Naive thymus-derived CD4-positive, alpha-beta T cell (primary cell): Measurements from ENCODE around the gene ZNF763. TPM values are rescaled to one million over a fixed set of nuclear protein-coding genes. Genes with fewer than 3 reads are reported as not detected.
"Not testable (repeated sequence)": the region's sequence is repeated elsewhere in the genome, so short reads cannot be mapped to it uniquely, and the experiment has no call there.

Experiments used
- ATAC-seq: fragments of 150-1000 bp; cut with Tn5 transposase; 2 replicates; pipeline ENCODE4 v1.10.0; 2021; ENCODE audit warnings: mild to moderate bottlenecking, moderate library complexity
- CTCF ChIA-PET: fragments of 350-600 bp; sonication (Branson Sonifier 250); formaldehyde crosslinking; loops from one replicate; lab custom pipeline; 2021; ENCODE audit warnings: antibody characterized with exemption; lab: Charles Lee
- POLR2A ChIA-PET: fragments of 350-600 bp; sonication (Branson Sonifier 250); formaldehyde crosslinking; loops from one replicate; lab custom pipeline; 2021; ENCODE audit warnings: antibody characterized with exemption, inconsistent platforms; lab: Charles Lee
- DNase-seq, 9 donors: peaks; one replicate each; pipeline versions ENCODE4 v3.0.0 to v3.0.0-alpha.2; 2020 to 2022; ENCODE audit warnings: mixed read lengths in 1 of 9
- H3K27ac ChIP-seq: one replicate; pipeline ENCODE4 v1.7.0; 2013; ENCODE audit warnings: mild to moderate bottlenecking, low read depth, low read length, moderate library complexity
- H3K27me3 ChIP-seq, 2 donors: one replicate each; pipeline ENCODE4 v1.7.0; 2013; ENCODE audit warnings: low read length in 2 of 2, mild to moderate bottlenecking in 2 of 2, moderate library complexity in 2 of 2; ENCODE audit not compliant: control insufficient read depth in 2 of 2, insufficient read depth in 2 of 2
- H3K36me3 ChIP-seq, 3 experiments: 1 replicate in 2 of 3; 2 replicates in 1 of 3; pipeline ENCODE4 v1.7.0; 2013; ENCODE audit warnings: low read length in 3 of 3, mild to moderate bottlenecking in 3 of 3, moderate library complexity in 1 of 3; ENCODE audit not compliant: insufficient read depth in 3 of 3, control insufficient read depth in 2 of 3
- H3K4me1 ChIP-seq, 2 donors: one replicate each; pipeline ENCODE4 v1.7.0; 2013; ENCODE audit warnings: low read length in 2 of 2, mild to moderate bottlenecking in 2 of 2, moderate library complexity in 1 of 2; ENCODE audit not compliant: control insufficient read depth in 2 of 2, insufficient read depth in 2 of 2
- H3K4me3 ChIP-seq: 2 replicates; pipeline ENCODE4 v1.7.0; 2013; ENCODE audit warnings: mild to moderate bottlenecking, low read length
- H3K9me3 ChIP-seq, 3 experiments: 1 replicate in 2 of 3; 2 replicates in 1 of 3; pipeline ENCODE4 v1.7.0; 2013; ENCODE audit warnings: low read length in 3 of 3; ENCODE audit not compliant: control insufficient read depth in 2 of 3
- H3K27ac Mint-ChIP-seq, 9 donors: one replicate each; pipeline ENCODE4 v1.8.0; 2020 to 2022; ENCODE audit warnings: mixed read lengths in 9 of 9, mild to moderate bottlenecking in 8 of 9, moderate library complexity in 5 of 9, inconsistent platforms in 2 of 9
- H3K27me3 Mint-ChIP-seq, 5 donors: one replicate each; pipeline ENCODE4 v1.8.0; 2021 to 2022; ENCODE audit warnings: mixed read lengths in 5 of 5, mild to moderate bottlenecking in 1 of 5
- H3K36me3 Mint-ChIP-seq, 5 donors: one replicate each; pipeline ENCODE4 v1.8.0; 2020 to 2022; ENCODE audit warnings: mixed read lengths in 5 of 5, mild to moderate bottlenecking in 3 of 5, inconsistent platforms in 1 of 5
- H3K4me1 Mint-ChIP-seq, 7 donors: one replicate each; pipeline ENCODE4 v1.8.0; 2020 to 2022; ENCODE audit warnings: mixed read lengths in 7 of 7, mild to moderate bottlenecking in 3 of 7, inconsistent platforms in 1 of 7
- H3K4me3 Mint-ChIP-seq, 10 donors: one replicate each; pipeline ENCODE4 v1.8.0; 2020 to 2022; ENCODE audit warnings: mild to moderate bottlenecking in 10 of 10, mixed read lengths in 10 of 10, moderate library complexity in 6 of 10, inconsistent platforms in 2 of 10
- H3K9me3 Mint-ChIP-seq, 11 donors: one replicate each; pipeline ENCODE4 v1.8.0; 2020 to 2022; ENCODE audit warnings: mixed read lengths in 11 of 11, mild to moderate bottlenecking in 4 of 11, inconsistent platforms in 1 of 11, moderate library complexity in 1 of 11
- intact Hi-C, 2 donors: fragments of 100-400 bp; cut with micrococcal nuclease; formaldehyde crosslinking; loops; one replicate each; pipeline ENCODE4 v1.15.1; 2023
- polyA plus RNA-seq, 2 donors: library from polyadenylated mRNA; unstranded; fragments of 300-500 nt; fragmentation: Illumina TruSeq; gene quantifications; one replicate each; pipeline ENCODE4 v1.2.3, GENCODE V29; 2021
- total RNA-seq, 6 experiments: library from RNA in 5 of 6; stranded (reverse) in 5 of 6; gene quantifications; 1 replicate in 5 of 6; 2 replicates in 1 of 6; pipeline ENCODE4 v1.2.3 and lab custom pipeline; 2021 to 2026

The ZNF763 gene
- total RNA-seq (10 to 100 TPM in 2 of 5 experiments, 1 to 10 TPM in 3; 1.3 to 17.3 (median 4.4) TPM), polyA plus RNA-seq (1 to 10 TPM; 3.2 to 4.5 TPM), total RNA-seq (lab: John Stamatoyannopoulos, UW) (2.2 reads per million, percentile 10 among the genes with 10 or more reads in this experiment)

GRCh38 chr19:11964858-11965645 is at the start of gene ZNF763:
ZNF763 (plus strand) TSS chr19:11965040; CDS start chr19:11965209, 169 bp downstream.
- Histone ChIP-seq H3K4me1 (peaks cover 8 to 10% of the 10 kb centered on the region in 2 donors), H3K27me3 (no peaks in the 10 kb centered on the region), H3K36me3 (no peaks in the 10 kb centered on the region), H3K9me3 (no peaks in the 10 kb centered on the region), H3K4me3 (peak within 1 kb of the TSS; percentile 90), H3K27ac (peak within 1 kb of the TSS; percentile 88)
- Mint-ChIP-seq H3K27me3 (no peaks in the 10 kb centered on the region), H3K27ac (peak within 1 kb of the TSS; percentile 89 to 97 (median 94)), H3K4me3 (peak within 1 kb of the TSS; percentile 87 to 99 (median 94)), H3K36me3 (peaks cover 4 to 23% (median 20%) of the 10 kb centered on the region in 5 donors), H3K9me3 (peaks cover 0 to 14% (median 0%) of the 10 kb centered on the region in 11 donors), H3K4me1 (peaks cover 21 to 34% (median 27%) of the 10 kb centered on the region in 7 donors)
- DNase-seq (peak; percentile 70 to 86 (median 83)), ATAC-seq (peak; percentile 95)
- intact Hi-C loops = loop anchor here (1.0 to 2.0 kb wide), 8 partner anchors 22 to 176 kb away; partner anchors contain the start of gene ZNF491 (in 1 of the 2)
- ChIA-PET POLR2A (interaction anchor here (0.6 to 2.4 kb wide), 14 partner anchors 16 to 985 kb away, joined by 3 to 33 read pairs (median 4); partner anchors contain the start of genes ZNF20, ZNF491, ZNF563 and ZNF564), CTCF (interaction anchor here (0.7 to 5.5 kb wide), 5 partner anchors 23 to 470 kb away, joined by 3 to 66 read pairs (median 5); partner anchors contain the start of gene ZNF20)

DNA sequence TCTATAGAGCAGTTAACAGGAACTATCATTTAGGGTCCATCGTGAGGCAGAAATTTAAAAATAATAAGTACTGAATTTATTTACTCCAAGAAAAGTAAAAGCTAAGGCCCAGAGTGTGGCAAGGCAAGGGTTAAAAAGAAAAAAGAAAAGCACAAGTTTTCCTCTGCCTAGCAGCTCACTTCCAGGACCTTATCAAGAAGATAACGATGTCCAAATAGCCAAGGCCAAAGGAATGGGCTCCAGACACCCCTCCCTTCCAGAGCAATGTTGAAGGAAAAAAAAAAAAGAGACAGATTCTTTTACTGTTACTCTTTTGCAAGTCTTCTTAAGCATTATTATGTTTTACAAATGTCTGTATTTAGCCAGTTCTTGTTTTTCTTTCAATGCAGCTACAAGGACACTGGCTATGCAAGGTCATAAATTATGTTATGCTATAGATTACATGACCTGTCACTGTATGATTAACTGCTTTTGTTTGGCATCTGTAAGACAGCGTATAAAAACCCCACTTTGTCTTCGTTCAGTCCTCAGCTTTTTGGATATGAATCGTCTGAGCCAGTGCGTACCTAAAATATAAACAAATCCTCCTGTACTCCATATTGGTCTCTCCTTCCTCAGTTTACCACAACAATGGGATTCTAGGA is 42.9 kb upstream of the ZNF763 start:
- Histone ChIP-seq H3K4me3 (no peak overlapping the region), H3K4me1 (peaks cover 6 to 10% of the 10 kb centered on the region in 2 donors), H3K9me3 (peaks cover 0 to 8% (median 0%) of the 10 kb centered on the region in 3 experiments), H3K27me3 (no peaks in the 10 kb centered on the region), H3K36me3 (peaks cover 0 to 6% (median 0%) of the 10 kb centered on the region in 3 experiments), H3K27ac (no peak overlapping the region)
- Mint-ChIP-seq H3K27ac (no peak overlapping the region), H3K36me3 (peaks cover 3 to 11% (median 4%) of the 10 kb centered on the region in 5 donors), H3K4me1 (peaks cover 20 to 31% (median 26%) of the 10 kb centered on the region in 7 donors), H3K27me3 (no peaks in the 10 kb centered on the region), H3K4me3 (no peak overlapping the region), H3K9me3 (peaks cover 0 to 11% (median 6%) of the 10 kb centered on the region in 11 donors)
- intact Hi-C loops = loop anchor here (5.0 to 10.0 kb wide), 5 partner anchors 110 to 630 kb away; partner anchors contain the start of genes ZNF440 (in 2 of the 2), ZNF44 (in 1 of the 2), ZNF491 (in 1 of the 2) and ZNF564 (in 1 of the 2)
- ChIA-PET CTCF (interaction anchor here (1.7 to 5.3 kb wide), 5 partner anchors 42 to 219 kb away, joined by 7 to 95 read pairs (median 28); partner anchors contain the start of genes ZNF20, ZNF491 and ZNF763), POLR2A (interaction anchor here (1.6 to 5.4 kb wide), 2 partner anchors 9 to 67 kb away, joined by 3 to 65 read pairs; no protein-coding TSS in a partner anchor)
- DNase-seq = no peak
- no peak for ATAC-seq

DNA sequence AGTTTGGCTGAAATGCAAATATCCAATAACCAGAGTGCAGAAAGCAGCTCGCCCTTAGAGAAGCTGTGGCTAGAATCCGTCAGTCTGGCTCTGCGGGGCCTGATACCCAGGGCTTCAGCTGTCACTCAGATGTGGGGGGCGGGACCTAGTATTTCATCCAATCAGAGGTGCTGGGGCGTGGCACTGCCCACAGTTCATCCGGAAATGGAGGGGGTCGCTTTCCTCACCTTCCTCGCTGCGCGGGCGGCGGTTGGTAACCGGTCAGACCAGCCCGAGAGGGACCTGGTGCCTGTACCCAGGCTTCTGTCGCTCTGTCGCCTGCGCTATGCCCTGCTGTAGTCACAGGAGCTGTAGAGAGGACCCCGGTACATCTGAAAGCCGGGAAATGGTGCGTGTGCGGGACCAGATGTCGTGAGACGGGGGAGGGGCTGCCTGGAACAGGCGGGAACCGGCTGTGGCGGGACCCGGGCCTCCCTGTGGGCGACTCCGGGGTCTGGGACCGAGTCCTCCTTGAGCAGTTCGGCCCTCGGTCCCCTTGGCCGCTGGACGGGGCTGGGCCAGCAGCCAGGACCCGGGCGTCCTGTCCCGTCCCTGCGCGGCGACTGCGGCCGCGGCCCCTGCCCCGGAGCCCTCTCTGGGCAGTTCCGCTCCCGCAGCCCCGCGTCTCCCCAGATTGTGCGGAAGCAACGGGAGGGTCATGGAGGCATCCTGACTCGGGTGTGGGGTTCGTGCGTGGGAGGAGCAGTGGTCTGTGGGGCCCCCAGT is 39.8 kb upstream of the ZNF763 start, which contains the start of gene ZNF700:
ZNF700 (plus strand) TSS at position 222 of the 765 bp plus-strand sequence; CDS start at position 326, 104 bp downstream.
- intact Hi-C loops = loop anchor here (1.0 to 10.0 kb wide), 16 partner anchors 39 to 688 kb away; partner anchors contain the start of genes ZNF20 (in 2 of the 2), ZNF440 (in 2 of the 2), ZNF491 (in 2 of the 2) and ZNF136 (in 1 of the 2)
- DNase-seq (peak; percentile 67 to 93 (median 90)), ATAC-seq (peak; percentile 94)
- Histone ChIP-seq H3K4me1 (peaks cover 6 to 10% of the 10 kb centered on the region in 2 donors), H3K9me3 (no peaks in the 10 kb centered on the region), H3K36me3 (peaks cover 0 to 7% (median 0%) of the 10 kb centered on the region in 3 experiments), H3K27ac (peak within 1 kb of the TSS; percentile 75), H3K4me3 (peak within 1 kb of the TSS; percentile 98), H3K27me3 (no peaks in the 10 kb centered on the region)
- peaks cover 0 to 14% (median 0%) of the 10 kb centered on the region in 11 donors for H3K9me3 Mint-ChIP-seq
- H3K27ac Mint-ChIP-seq = peak within 1 kb of the TSS; percentile 93 to 99 (median 98)
- H3K4me3 Mint-ChIP-seq = peak within 1 kb of the TSS; percentile 91 to 99 (median 98)
- POLR2A ChIA-PET = interaction anchor here (0.6 to 5.4 kb wide), 17 partner anchors 22 to 795 kb away, joined by 3 to 65 read pairs (median 4); partner anchors contain the start of genes ZNF136, ZNF439, ZNF491 and ZNF563
- peaks cover 26 to 56% (median 39%) of the 10 kb centered on the region in 7 donors for H3K4me1 Mint-ChIP-seq
- H3K27me3 Mint-ChIP-seq = no peaks in the 10 kb centered on the region
- CTCF ChIA-PET = interaction anchor here (1.3 to 5.3 kb wide), 5 partner anchors 64 to 216 kb away, joined by 3 to 95 read pairs (median 7); partner anchors contain the start of gene ZNF20
- H3K36me3 Mint-ChIP-seq = peaks cover 0 to 36% (median 17%) of the 10 kb centered on the region in 5 donors

DNA sequence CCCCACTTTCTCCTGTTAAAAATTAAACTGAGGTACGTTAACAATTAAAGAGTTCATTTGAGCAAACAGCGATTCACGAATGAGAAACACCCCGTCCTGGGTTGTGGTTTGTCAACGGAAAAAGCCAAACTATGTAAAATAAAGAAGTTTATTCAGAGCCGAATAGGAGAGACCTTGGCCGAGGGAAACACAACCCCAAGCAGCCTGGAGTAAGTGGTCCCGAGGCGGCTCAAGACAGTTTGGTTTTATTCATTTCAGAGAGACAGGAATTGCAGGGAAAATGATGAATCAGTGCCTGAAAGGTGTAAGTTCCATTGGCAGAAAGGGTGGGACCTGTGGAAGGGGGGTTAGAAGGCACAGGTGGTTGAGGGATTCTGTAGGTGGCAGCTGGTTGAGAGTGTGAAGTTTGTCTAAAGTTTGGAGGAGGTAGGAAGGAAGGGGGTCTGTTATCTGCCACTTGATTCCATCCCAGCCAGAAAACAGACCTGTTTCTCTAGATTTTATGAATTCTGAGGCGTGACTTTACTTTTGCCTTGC is 39.1 kb upstream of the ZNF763 start:
- Histone ChIP-seq H3K4me1 (peaks cover 6 to 10% of the 10 kb centered on the region in 2 donors), H3K27ac (peak overlapping the region; percentile 75), H3K4me3 (peak overlapping the region; percentile 98)
- H3K9me3 ChIP-seq, ATAC-seq, H3K27me3 Mint-ChIP-seq, H3K36me3 ChIP-seq, H3K27me3 ChIP-seq: not testable (repeated sequence)
- H3K9me3 Mint-ChIP-seq = peaks cover 0 to 18% (median under 1%) of the 10 kb centered on the region in 11 donors
- ChIA-PET CTCF (interaction anchor here (1.0 to 1.3 kb wide), 2 partner anchors 38 to 128 kb away, joined by 3 read pairs; no protein-coding TSS in a partner anchor), POLR2A (interaction anchor here (1.2 to 5.4 kb wide), 3 partner anchors 38 to 128 kb away, joined by 6 to 65 read pairs (median 6); partner anchors contain the start of gene ZNF491)
- peak in 3 of 9 donors; percentile 8 to 20 (median 10) for DNase-seq
- H3K4me3 Mint-ChIP-seq = peak overlapping the region; percentile 82 to 99 (median 95)
- peaks cover 27 to 59% (median 42%) of the 10 kb centered on the region in 7 donors for H3K4me1 Mint-ChIP-seq
- H3K27ac Mint-ChIP-seq = peak overlapping the region; percentile 89 to 98 (median 92)
- intact Hi-C loops = loop anchor here (1.0 to 10.0 kb wide), 7 partner anchors 44 to 687 kb away; partner anchors contain the start of genes ZNF136 (in 1 of the 2), ZNF44 (in 1 of the 2) and ZNF491 (in 1 of the 2)
- H3K36me3 Mint-ChIP-seq = peaks cover 0 to 43% (median 21%) of the 10 kb centered on the region in 5 donors

- Mint-ChIP-seq H3K9me3 (peaks cover 0 to 28% (median 5%) of the 10 kb centered on the region in 11 donors), H3K36me3 (peaks cover 0 to 57% (median 31%) of the 10 kb centered on the region in 5 donors), H3K4me1 (peaks cover 28 to 67% (median 52%) of the 10 kb centered on the region in 7 donors), H3K27ac (peak overlapping the region in 5 of 9 donors; percentile 19 to 98 (median 95)), H3K27me3 (no peaks in the 10 kb centered on the region), H3K4me3 (peak overlapping the region in 7 of 10 donors; percentile 3 to 98 (median 90))
- ATAC-seq (no peak), DNase-seq (no peak)
- Histone ChIP-seq H3K27me3 (no peaks in the 10 kb centered on the region), H3K4me1 (peaks cover 6 to 10% of the 10 kb centered on the region in 2 donors), H3K9me3 (no peaks in the 10 kb centered on the region), H3K36me3 (peaks cover 0 to 9% (median 2%) of the 10 kb centered on the region in 3 experiments), H3K4me3 (no peak overlapping the region), H3K27ac (no peak overlapping the region)
- intact Hi-C loops = loop anchor here (10.0 kb wide), 2 partner anchors 368 to 568 kb away; partner anchors contain the start of gene ZNF44 (in 1 of the 2)
- CTCF ChIA-PET = no interaction called here
- POLR2A ChIA-PET = interaction anchor here (0.6 to 1.0 kb wide), 3 partner anchors 38 to 61 kb away, joined by 3 read pairs; partner anchors contain the start of gene ZNF763
Observed at GRCh38 chr19:11927227-11927626, 37.6 kb upstream of the ZNF763 start.
